NCI-H446 (cell line): ENCODE data around the gene TMEM143.
"Not testable (repeated sequence)": the region's sequence is repeated elsewhere in the genome, so short reads cannot be mapped to it uniquely, and the experiment has no call there.

Experiments
- DNase-seq, 2 experiments: peaks; one replicate each; lab custom pipeline; 2025; lab: John Stamatoyannopoulos, UW

The TMEM143 gene

GRCh38 chr19:48391100-48392005 is 27.6 kb upstream of the TMEM143 start, which contains the start of gene KDELR1:
Gene KDELR1, minus strand, starts transcription at chr19:48391551. Its CDS starts 193 bp downstream, at chr19:48391358.
- DNase-seq, result peak; percentile 71 to 77

- peak in 1 of 2 experiments; percentile 31 for DNase-seq
Observed at GRCh38 chr19:48390188-48391099, 26.7 kb upstream of the TMEM143 start.

GRCh38 chr19:48386981-48387380 is 23.2 kb upstream of the TMEM143 start:
- no peak for DNase-seq

GRCh38 chr19:48385461-48386087 is 21.8 kb upstream of the TMEM143 start:
- no peak for DNase-seq

GRCh38 chr19:48382286-48382685 is 18.5 kb upstream of the TMEM143 start:
- DNase-seq, result no peak

GRCh38 chr19:48381178-48381950 is 17.6 kb upstream of the TMEM143 start:
- DNase-seq, result no peak

GRCh38 chr19:48379058-48379457 is 15.3 kb upstream of the TMEM143 start:
- DNase-seq, result no peak

GRCh38 chr19:48378194-48378570 is 14.4 kb upstream of the TMEM143 start:
- no peak for DNase-seq

- DNase-seq, result no peak
Observed at GRCh38 chr19:48373567-48373966, 9.8 kb upstream of the TMEM143 start.

GRCh38 chr19:48372904-48373303 is 9.2 kb upstream of the TMEM143 start:
- peak; percentile 43 to 90 for DNase-seq

- DNase-seq, result not testable (repeated sequence)
Observed at GRCh38 chr19:48371771-48372170, 8.0 kb upstream of the TMEM143 start.

- DNase-seq, result no peak
Observed at GRCh38 chr19:48371367-48371766, 7.6 kb upstream of the TMEM143 start.

GRCh38 chr19:48370955-48371354 is 7.2 kb upstream of the TMEM143 start:
- DNase-seq, result no peak

- peak in 1 of 2 experiments; percentile 91 for DNase-seq
Observed at GRCh38 chr19:48368936-48369335, 5.2 kb upstream of the TMEM143 start.

GRCh38 chr19:48367855-48368254 is 4.1 kb upstream of the TMEM143 start:
- no peak for DNase-seq

- DNase-seq, result no peak
Observed at GRCh38 chr19:48365602-48366001, 1.9 kb upstream of the TMEM143 start.

- no peak for DNase-seq
Observed at GRCh38 chr19:48364598-48365348, 1.0 kb upstream of the TMEM143 start.

- peak in 1 of 2 experiments; percentile 71 for DNase-seq
Observed at GRCh38 chr19:48363500-48363809, 285 bp downstream of the TMEM143 start.

GRCh38 chr19:48362716-48363499 is 832 bp downstream of the TMEM143 start:
- peak; percentile 92 to 98 for DNase-seq

GRCh38 chr19:48361912-48362311 is 1.8 kb downstream of the TMEM143 start:
- DNase-seq, result no peak
